GM11168 (cell line): Measurements from ENCODE around the gene RHBDF1.

Experiments
- in situ Hi-C: fragments of 300-500 bp; cut with MboI; formaldehyde crosslinking; loops from one replicate; pipeline ENCODE4 v1.12.0; 2022; ENCODE audit warnings: low sequenced_read_pairs; ENCODE audit not compliant: unreplicated experiment

RHBDF1 gene, protein sequence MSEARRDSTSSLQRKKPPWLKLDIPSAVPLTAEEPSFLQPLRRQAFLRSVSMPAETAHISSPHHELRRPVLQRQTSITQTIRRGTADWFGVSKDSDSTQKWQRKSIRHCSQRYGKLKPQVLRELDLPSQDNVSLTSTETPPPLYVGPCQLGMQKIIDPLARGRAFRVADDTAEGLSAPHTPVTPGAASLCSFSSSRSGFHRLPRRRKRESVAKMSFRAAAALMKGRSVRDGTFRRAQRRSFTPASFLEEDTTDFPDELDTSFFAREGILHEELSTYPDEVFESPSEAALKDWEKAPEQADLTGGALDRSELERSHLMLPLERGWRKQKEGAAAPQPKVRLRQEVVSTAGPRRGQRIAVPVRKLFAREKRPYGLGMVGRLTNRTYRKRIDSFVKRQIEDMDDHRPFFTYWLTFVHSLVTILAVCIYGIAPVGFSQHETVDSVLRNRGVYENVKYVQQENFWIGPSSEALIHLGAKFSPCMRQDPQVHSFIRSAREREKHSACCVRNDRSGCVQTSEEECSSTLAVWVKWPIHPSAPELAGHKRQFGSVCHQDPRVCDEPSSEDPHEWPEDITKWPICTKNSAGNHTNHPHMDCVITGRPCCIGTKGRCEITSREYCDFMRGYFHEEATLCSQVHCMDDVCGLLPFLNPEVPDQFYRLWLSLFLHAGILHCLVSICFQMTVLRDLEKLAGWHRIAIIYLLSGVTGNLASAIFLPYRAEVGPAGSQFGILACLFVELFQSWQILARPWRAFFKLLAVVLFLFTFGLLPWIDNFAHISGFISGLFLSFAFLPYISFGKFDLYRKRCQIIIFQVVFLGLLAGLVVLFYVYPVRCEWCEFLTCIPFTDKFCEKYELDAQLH

DNA sequence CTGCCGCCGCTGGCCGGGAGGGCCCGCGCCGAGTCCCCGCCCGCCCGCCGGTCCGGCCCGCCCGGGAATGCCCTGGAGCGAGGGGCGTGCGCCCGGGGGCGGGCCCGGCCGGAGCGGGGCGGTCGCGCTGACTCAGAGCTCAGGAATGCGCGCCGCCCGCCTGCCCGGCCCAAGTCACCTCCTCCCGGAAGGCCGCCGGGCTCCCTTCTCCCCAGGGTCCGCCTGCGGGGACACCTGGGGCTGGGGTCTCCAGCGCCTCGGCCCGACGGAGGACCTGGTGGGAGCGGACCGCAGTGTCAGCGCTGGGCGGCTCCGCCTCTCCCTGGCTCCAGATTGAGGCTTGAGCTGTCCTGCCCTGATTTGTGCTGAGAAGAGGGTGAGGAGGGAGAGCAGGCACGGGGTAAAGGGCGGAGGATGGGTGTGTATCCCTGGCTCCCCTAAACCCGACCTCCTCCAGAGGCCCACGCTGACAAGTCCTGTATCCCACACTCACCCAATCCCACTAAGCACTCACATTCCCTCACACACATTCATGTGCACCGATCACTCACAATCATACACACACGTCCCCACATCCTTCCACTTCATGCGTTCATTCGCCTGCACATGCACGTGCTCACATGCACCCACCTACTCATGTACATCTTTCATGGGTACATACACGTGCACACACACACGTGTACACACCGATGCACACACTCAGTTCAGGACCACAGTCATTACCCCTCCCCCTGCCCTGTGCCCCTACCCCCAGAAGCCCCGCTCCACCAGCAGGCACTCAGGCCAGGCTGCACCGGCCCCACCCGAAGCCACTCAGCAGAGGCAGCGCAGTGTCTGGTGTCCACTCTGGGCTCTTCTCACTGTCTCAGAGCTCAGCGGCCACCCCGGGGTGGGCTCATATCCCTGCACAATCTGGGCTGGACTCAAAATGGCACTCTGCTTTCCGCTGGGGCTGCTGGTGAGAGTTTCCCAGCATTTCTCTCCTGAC, at the start of gene RHBDF1:
Gene RHBDF1, minus strand, starts transcription at position 71 of the 988 bp plus-strand sequence. CDS start 7,616 bp downstream, outside the sequence.
- in situ Hi-C loops = no loop called here

DNA sequence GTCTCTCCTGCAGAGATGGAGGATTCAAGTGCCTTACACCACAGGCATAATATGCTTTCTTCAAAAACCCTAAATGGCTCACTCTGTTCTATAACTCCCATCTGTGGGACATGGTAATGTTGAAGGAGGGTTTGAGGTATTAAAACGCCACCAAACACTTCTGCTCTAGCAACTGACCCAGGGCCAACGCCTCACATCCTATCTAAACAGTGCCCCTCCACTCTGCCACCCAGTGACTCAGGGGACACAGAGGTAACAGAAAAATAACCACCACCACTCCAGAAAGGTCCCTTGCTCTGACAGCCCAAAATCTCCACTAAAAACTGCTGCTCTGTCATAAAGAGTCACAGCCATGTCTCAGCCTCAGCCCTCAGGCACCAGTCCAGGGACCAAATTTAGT, 48.3 kb upstream of the RHBDF1 start:
- in situ Hi-C loops = no loop called here

DNA sequence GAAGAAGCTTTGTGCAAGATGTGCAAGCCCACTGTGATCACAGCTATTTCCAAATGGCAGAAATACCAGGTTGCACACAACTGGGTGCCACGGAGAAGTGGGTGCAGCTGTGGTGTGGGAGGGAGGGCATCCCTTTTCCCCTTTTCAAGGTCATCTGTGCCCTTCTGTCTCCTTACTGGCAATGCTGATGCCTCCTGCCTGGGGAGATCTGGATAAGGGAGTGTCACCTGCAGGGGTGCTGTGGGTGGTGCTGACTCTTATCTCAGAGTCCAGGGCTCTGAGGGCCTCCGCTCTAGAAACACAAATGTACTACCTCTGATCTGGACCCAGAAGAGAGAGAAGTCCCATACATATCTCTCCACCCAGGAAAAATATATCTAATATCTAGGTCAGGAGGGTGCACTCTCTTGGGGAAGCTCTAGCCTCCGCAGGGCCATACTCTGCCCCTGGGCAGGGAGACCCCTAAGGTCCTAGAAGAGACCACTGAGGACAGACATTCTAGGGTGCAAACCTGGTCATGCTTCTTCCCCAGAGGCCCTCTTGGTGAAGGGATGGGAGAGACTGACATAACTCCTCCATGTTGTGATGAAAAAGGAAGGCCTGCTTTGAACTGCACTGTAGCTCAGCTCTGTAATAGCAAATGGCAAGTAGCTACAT, 47.5 kb upstream of the RHBDF1 start:
- in situ Hi-C loops = loop anchor here (5.0 kb wide), 1 partner anchor 62 kb away; the partner anchor contains the start of gene HBQ1

DNA sequence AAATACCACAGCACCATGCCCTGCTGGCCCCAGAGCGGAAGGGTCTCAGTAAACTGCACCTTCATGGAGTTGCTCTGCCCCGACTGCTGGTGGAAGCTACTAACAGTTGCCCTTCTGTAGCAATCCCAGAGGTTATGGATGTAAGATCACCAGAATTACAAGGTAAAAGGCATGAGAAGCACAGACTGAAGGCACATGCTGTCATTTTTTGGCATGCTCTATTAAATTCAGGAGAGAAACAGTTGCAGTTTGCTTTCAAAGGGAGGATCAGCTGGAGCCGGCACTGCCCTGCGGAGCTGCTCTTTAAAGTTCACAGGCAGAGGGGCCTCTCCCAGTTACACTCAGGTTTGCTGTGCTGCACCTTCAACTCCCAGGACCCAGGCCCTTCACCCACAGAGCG, 46.9 kb upstream of the RHBDF1 start:
- in situ Hi-C loops = loop anchor here (5.0 kb wide), 1 partner anchor 63 kb away; the partner anchor contains the start of gene HBQ1

DNA sequence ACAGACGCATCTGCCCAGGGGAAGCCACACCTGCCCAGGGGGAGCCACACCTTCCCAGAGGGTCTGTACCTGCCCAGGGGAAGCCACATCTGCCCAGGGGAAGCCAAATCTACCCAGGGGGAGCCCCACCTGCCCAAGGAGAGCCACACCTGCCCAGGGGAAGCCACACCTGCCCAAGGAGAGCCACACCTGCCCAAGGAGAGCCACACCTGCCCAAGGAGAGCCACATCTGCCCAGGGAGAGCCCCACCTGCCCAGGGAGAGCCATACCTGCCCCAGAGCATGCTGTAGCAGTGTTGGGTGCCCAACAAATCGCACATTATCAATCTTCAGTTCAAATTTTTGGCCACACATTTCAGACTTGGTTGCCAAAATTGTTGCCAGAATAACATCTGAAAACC, 46.4 kb upstream of the RHBDF1 start:
- in situ Hi-C loops = loop anchor here (5.0 kb wide), 1 partner anchor 63 kb away; the partner anchor contains the start of gene HBQ1

DNA sequence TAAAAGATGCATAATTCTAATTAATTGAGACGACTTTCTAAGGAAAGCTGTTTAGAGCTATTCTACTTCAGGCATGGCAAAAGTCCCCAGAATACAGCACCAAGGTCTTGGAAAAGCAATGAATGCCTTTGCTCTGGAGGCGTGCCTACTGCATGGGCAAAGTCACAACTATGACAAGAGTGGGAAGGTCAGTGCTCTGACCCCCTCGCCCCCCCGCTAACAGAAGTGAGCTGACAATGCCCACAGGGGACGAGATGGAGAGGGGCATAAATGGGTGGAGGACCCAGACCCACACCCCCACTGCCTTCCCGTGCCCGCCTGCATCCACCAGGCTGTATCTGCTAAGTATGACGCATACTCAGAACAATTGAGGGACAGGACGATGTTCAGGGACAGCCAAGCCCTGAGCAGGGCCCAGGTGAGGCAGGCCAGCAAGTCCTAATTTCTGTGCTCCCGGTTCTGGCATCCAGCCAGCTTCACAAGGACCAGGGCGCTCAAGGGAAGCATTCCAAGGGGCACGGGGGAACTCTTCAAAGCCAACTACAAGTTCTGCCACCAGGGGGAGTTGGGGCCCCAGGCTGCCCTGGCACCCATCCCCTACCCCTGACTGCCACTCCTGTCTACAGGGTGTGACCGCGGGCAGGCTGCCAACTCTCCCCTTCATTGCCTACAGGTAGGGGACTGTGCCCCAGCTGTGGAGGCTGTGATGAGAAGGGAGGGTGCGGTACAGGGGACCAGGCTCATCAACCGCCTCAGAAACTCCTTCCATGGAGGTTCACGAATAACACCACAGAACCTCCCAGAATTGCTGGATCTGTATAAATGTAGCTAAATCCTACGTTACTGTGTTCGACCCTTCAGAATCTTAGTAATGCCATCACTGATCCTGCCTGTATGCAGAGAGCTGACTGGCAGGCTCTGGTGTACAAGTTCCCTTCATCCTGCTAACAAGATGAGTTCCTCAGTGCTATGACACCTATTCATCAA, 45.2 kb upstream of the RHBDF1 start:
- in situ Hi-C loops = loop anchor here (5.0 kb wide), 1 partner anchor 65 kb away; the partner anchor contains the start of gene HBQ1

DNA sequence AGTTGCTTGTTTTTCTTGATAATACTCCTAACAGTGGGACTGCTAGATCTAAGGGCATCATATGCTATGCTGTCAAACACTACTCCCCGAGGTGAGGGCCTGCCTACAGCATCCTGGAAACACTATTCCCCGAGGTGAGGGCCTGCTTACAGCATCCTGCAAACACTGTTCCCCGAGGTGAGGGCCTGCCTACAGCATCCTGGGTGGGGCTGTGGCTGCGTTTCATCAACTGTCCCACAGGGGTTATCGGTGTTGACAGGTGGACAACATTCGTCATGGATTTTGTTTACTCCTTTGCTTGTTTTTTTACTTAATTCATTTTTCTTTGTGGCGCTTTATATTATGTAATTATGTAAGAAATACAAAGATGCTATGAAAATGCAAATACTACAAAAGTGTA, 43.6 kb upstream of the RHBDF1 start:
- in situ Hi-C loops = loop anchor here (5.0 kb wide), 1 partner anchor 66 kb away; the partner anchor contains the start of gene HBQ1

DNA sequence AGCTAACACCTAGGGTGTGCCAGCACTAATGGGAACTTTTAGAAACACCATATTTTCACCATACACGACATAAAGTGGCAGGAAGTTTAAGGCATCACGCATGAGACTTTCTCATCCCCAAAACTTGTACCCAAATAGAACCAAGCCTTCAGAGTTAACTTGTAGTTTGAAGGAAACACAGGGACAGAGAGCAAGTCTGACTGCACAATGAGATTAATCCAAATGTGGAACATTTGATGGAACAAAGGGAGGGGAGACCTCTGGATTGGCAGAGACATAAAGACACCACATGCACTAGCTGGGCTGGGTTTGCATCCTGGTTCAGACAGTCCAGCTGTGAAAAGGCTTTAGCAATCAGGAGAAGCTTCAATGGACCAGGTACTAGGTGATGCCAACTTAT, 41.9 kb upstream of the RHBDF1 start:
- in situ Hi-C loops = no loop called here

DNA sequence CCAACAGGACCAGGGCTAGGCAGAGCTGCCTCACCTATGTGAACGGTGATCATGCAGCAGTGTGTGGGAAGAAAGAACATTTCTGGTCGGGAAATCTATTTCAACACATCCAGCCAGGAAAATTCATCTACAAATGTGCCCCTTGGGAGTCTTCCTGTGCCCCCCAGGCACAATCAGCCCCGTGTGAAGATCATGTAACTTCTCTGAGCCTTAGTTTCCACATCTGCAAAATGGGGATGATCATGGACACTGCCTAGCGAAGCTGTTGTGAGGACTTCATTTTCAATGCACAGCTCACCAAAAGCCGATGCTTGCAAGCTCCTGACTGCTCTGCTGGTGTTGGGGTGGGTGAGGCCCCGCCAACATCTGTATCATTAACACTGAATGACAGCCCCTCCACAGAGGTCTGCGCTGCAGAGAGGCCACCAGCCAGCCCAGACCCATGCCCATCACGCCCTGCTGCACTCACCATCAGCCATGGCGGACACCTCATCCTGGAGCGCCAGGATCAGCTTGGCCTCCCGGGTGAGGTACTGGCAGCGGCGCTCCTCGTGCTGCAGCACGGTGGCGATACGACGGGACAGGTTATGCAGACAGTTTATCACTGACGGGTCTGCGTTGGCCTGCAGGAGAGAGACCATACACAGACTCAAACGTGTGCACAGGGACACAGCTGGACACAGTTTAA, 39.9 kb upstream of the RHBDF1 start:
- in situ Hi-C loops = no loop called here

DNA sequence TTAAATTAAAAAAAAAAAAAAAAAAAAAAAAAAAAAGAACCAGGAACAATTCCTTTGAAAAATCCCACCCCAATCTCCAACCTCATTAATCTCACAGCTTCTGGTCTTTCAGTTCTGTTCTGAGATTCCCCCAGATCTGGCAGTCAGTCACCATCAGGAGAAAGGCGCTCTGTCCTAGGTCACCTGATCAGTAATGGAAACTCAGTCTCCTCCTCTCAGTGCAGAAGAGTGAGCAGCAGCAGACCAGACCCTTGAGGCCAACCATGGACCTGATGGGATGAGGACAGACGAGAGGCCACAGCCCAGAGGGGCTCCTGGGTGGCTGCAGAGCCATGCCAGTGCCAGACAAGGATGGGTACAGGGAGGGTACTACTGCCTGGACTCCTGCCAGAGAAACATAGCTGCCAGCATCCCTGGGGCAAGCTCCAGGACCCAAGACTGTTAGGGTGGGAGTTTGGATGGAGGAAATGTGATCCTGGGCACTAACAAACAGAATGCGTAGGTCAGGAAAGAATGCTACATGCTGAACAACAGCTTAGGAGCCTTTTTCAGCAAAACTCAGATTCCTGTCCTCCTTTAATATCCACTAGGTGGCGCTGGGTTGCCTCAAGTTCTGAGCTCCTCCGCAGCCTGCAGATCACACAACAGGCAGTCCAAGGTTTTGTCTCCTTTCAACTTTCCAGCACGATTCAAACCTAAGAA, 34.3 kb upstream of the RHBDF1 start:
- in situ Hi-C loops = no loop called here

DNA sequence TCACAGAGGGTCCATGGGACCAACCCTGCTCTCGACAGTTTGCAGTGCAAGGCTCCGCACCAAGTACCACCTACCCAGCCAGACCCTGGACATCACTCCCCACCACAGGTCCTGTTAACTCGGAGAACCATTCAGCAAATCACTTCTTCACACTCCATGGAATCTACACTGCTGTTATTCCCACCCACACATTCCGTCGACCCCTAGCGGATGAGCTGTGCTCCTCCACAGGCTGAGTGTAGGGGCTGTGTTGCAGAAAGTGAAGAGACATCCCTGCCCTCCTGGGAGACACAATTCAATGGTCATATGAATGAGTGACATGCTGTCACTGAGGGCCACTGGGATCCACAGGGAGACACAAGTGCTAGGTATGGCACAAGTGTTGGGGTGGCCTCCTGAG, 33.1 kb upstream of the RHBDF1 start:
- in situ Hi-C loops = no loop called here

DNA sequence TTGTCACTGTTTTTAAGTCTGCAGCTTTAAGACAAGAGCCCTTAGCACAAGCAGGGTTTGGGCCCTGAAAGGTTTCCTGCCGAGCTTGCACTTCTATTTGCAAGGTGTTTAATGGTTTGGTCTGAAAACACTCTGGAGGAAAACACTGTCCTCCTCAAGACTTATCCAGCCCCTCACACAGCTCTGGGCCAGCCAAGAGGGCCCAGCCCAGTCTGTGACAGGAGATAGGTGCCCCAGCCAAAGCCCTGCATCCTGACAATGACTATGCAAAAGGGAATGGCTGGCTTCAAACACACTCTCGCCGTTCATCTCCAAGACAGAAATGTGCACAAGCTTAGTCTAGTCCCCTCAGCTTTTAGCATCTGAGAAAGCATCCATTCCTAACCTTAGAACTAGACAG, 32.5 kb upstream of the RHBDF1 start:
- in situ Hi-C loops = no loop called here

DNA sequence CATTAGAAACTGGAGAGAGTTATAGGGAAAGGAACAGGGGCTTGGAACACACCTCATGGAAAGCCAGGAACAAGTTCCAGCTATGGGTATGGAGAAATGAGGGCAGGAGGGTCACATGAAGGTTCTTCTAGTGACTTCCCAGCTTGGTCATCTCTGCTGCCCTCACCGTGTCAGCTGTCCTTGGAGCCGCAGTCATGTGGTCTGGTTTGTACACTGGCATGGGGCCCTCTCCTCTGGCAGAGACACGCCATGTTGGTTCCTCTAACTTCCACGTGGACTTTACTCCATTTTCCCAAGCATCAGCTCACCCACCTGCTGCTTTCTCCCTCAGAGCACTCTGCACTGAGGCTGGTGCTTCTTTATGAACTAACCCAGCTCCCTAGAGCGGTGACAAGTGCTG, 31.9 kb upstream of the RHBDF1 start:
- in situ Hi-C loops = no loop called here

DNA sequence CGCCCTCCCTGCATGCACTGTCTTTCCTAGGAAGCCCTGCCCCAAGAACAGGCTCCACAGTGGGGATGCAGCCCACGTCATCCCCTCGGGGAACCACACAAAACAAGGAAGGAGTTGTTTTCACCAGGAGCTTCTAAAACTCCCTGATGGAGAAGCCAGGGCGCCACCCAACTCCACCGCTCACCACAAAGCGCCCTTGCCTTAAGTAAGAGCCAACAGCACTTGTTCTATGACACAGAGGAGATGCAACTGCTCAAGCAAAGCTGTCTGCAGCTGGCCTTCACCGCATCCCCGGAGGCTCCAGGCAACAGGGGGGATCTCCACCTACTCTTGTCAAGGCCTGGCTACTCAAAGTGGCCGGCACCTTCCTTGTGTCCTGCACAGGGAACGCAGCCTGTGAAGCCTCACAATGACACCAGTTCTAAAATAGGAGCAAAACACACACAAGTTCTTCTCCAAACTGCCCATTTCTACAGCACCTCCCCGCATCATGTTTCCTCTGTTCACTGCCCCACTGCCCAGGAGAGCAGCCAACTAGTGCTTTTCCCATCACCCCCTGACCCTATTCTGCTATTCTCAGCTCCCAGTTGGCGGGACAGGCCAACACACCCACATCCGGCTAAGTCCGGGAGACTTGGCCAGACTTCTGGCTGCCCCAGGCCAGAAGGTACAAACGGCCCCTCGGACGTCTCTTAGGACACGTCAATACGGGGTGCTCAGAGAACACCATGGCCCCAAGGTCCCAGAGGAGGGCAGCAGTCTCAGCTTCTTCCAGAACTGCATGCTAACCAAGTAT, 29.8 kb upstream of the RHBDF1 start:
- in situ Hi-C loops = no loop called here

DNA sequence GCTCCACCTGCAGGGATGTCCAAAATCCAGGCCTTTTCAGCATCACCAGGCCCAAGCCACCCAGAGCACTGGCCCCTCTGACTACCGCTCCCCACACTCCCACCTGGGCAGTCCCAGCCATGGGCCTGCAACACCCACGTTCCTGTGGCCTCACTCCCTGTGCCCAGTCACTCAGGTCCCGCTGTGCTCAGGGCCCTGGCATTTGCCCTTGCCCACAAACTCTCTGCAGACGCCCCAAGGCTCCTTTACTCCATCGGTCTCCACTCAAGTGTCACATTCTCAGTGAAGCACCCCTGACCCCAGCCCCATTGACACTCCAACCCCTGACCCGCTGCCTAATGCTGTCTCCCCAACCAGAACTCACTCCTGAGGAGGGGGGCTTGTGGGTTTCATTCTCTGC, 29.2 kb upstream of the RHBDF1 start:
- in situ Hi-C loops = no loop called here

DNA sequence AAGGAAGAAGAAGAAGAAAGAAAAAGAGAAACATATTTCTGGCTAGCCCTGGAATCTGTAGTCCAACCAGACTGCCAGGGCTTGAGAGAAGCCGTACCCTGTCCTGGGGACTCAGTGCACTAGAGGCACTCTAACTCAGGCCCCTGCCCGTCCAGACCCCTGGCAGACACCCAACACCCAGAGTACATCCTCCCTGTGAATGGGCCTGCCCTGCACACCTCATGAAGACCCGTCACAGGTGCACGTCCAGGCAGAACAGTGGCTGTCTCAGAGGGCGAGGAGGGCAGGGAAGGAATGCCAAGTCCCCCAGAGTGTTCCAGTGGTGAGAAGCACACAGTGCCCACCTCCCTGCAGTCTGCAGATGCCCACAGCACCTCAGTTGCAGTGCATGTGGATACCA, 28.6 kb upstream of the RHBDF1 start:
- in situ Hi-C loops = no loop called here
